Caki2 (cell line): ENCODE results near the gene SLC13A3. TPM values are rescaled to one million over a fixed set of nuclear protein-coding genes. Genes with fewer than 3 reads are reported as not detected.

ENCODE experiments used
- DNase-seq: peaks from one replicate; pipeline ENCODE4 v3.0.0-alpha.2; 2015; ENCODE audit warnings: low read depth
- in situ Hi-C: cut with HindIII; loops from 2 replicates; pipeline ENCODE4 v1.10.0; 2016; ENCODE audit warnings: low sequenced_read_pairs, low pct_unique_long_range_greater_than_20kb, mixed read lengths
- total RNA-seq: library from RNA; depleted of rRNA; stranded (reverse); fragments of >200 nt; shearing (Covaris generic); gene quantifications from 2 replicates; pipeline ENCODE4 v1.2.3, GENCODE V29; 2014; ENCODE audit warnings: low replicate concordance

SLC13A3 gene
- total RNA-seq, 1 experiment from 2014 or later = 0.84 TPM

DNA sequence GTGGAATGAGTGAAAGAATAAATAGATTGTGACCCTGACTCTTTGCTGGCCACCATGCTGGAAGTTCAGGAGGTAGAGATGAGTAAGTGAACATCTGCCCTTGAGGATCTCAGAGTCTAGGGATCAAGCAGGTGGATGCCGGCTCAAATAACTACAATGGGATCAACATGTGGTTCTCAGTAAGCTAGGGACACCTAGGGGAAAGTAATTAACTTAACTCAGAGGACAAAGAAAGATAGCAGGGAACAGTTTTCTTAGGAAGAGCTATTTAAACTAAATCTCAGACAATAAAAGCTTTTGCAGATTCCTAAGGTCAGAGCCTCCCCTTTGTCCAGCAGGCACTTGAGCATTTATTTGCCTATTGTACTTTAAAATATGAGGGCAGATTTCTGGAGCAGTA lies 29.1 kb downstream of the SLC13A3 start:
- in situ Hi-C loops = no loop called here
- DNase-seq = no peak

DNA sequence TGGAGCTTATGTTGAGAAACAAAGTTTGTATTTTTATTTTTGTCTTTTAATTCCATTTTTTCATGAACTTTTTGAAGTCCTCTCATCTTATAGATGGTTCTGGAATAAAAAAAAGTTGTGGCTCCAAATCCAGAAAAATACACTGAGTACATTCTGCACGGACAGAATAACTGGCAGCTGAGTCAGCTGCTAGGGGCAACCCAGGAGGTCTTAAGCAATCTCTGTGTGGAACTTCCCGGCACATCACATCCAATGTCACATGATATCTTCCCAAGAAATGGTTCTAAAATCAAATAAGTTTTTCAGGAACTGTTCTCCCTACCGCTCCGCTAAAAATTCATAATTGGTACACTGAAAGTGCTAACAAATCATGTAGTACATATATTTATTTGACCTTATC lies 29.8 kb downstream of the SLC13A3 start:
- DNase-seq = no peak
- in situ Hi-C loops = no loop called here

DNA sequence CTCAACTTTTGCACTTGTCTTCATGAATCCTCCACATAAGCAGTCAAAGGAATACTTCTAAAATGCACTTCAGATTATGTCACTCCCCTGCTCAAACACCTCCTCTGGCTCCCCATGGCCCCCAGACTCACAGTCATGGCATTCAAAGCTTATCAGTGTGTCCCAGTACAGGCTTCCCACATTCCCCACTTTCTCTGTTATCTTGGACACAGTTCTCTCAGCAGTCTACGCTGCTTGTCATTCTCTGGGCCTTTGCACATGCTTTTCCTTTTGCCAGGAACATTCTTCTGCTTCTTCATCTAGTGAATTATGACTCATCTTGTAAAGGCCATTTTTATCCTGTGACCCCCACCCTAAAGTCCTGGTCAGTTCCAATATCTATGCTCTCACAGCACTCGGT lies 31.8 kb downstream of the SLC13A3 start:
- in situ Hi-C loops = no loop called here
- no peak for DNase-seq

DNA sequence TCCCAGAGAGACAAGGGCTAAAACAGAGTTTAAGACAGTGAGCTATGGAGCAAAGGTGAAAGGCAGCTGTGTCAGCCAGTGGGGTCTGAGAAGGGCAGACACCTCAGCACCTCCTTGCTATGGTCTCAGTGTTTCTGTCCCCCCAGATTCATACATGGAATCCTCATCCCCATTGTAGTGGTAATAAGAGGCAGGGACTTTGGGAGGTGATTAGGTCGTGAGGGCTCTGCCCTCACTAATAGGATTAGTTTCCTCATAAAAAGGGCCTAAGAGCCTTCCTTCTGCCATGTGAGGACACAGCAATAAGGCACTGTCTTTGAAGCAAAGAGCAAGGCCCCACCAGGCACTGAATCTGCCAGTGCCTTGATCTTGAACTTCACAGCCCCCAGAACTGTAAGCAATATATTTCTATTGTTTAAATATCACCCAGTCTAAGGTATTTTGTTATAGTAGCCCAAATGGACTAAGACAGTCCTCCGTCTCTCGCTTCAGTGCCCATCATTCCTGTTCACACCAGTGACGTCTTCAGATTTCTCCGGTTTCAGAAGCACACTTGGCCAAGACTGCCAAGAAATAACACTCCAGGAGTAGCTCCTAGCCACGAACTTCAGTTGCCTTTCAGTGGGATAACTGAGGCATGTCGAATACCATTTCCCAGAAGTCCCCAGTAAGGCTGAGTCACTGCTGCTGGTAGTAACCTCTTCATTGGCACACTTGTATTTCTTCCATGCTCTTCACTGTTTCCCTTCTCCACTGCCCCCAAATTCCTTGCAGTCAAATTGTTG lies 32.8 kb downstream of the SLC13A3 start:
- in situ Hi-C loops = no loop called here
- no peak for DNase-seq

DNA sequence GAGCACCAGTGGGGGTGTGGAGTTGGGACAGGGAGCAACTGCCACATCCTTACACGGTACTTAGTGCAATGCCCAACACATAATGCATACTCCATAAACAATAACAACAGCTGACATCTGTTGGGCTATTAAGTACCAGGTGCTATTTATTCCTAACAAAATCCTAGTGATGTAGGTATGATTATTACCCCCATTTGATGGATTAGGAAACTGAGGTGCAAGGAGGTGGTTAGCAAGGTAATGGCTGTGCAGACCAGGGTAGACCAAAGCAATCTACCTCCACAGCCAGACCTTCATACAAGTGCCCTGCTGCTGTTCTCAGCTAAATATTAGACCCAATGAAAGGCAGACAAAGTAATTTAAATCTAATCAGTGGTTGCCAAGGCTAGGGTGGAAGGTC lies 36.8 kb downstream of the SLC13A3 start:
- DNase-seq = no peak
- in situ Hi-C loops = no loop called here

DNA sequence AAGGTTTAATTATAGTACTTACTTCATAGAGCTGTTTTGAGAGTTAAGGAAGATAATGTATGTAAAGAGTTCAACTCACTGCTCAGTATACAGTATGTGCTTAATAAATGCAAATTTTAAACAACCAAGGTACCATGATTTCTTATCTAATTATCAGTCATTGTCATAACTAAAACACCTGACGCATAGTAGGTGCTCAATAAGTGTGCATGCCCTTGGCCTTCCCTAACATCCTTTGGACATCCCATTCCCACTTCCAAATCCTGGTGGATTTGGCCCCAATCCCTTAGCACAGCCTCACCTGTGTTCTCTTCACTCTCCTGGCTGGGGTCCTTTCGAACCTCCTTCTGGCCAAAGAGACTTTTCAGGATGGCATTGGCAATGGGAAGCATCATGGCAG lies 41.1 kb downstream of the SLC13A3 start:
- in situ Hi-C loops = no loop called here
- no peak for DNase-seq

DNA sequence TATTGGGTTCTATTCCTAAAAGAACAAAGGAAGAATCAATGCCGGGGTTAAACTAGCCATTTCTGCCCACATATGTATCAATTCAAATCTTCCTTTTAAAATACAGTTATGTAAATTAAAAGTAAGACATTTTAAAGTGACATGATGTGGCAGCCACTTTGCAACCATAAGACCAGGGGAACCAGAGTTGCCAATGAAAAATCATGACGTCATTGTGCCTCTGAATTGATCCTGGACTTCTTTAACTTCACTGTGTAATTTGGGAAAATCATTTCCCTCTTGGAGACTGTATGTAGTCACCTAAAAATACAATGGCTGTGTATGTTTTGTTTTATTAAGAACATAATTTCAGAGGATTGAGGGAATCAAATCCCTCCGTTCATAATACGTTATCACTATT lies 42.2 kb downstream of the SLC13A3 start:
- in situ Hi-C loops = no loop called here

DNA sequence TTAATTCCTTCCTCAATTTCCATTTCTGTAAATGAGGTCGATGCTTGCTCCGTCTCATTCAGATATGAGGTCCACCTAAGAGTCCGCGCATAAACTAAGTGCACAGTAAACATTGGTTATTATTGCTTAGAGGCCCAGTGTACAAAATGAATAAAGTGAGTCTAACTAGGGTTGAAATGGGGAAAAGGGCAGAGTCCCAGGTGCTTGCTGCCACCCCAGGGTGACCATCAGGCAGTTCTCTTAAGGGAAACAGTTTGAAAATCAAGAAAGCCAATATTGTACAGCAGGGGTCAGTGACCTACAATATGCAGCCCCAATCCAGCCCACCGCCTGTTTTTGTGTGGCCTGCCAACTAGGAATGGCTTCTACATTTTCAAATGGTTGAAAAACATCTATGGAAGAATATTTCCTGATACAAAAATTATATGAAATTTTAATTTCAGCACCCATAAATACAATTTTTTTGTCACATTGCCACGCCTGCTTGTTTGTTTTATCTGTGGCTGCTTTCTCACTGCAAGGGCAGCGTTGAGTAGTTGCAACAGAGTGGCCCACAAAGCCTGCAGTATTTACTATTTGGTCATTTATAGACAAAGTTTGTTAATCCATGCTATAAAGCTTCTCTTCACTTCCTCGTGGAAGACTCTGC lies 43.3 kb downstream of the SLC13A3 start:
- in situ Hi-C loops = no loop called here
- DNase-seq = no peak

More for the DNA sequence above, 42.2 kb downstream of the SLC13A3 start:
- DNase-seq = no peak

DNA sequence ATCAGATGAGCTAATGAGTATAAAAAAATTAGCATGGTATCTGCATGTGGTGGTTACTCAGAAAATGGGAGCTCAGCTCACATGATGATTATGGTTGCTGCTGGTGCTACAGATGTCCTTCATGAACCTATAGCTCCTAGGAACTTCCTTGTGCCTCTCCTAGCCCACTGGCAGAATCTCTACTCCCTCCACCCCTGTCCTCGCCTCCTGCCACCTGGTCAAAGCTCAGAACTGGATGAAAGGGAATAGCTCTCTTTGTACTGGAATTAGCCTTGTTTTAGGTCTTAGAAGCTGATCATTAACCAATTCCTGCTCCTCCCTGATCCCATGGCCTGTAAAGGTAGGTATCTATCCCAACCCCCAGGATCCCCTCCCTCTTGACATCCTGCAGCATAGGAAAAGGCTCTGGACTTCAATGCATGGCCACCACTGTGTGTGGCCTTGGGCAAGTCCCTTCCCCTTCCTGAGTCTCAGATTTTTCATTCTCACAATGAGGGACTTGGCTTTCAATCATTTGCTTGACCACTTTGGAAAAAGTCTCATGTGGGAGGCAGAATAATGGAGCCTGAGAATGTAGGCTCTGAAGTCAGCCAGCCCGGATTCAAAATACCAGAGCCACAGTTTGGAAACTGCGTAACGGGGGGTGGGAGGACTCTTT lies 43.9 kb downstream of the SLC13A3 start:
- DNase-seq = no peak
- in situ Hi-C loops = no loop called here

DNA sequence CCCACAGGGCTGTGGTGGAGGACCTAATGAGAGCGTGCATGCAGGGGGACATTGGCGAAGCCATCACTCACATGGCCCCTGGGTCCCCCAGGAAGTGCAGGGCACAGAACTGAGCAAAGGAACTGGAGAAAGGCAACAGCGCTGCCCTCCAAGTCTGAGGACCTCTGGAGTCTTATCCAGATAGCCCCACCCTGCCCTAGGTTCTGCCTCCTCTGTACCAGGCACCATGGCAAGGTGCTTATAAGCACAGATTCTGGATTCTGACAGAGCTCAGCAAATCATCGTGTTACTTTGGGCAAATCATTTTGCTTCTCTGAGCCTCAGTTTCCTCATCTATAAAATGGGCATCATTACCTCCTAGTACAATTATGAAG lies 44.5 kb downstream of the SLC13A3 start:
- in situ Hi-C loops = no loop called here
- DNase-seq = no peak

DNA sequence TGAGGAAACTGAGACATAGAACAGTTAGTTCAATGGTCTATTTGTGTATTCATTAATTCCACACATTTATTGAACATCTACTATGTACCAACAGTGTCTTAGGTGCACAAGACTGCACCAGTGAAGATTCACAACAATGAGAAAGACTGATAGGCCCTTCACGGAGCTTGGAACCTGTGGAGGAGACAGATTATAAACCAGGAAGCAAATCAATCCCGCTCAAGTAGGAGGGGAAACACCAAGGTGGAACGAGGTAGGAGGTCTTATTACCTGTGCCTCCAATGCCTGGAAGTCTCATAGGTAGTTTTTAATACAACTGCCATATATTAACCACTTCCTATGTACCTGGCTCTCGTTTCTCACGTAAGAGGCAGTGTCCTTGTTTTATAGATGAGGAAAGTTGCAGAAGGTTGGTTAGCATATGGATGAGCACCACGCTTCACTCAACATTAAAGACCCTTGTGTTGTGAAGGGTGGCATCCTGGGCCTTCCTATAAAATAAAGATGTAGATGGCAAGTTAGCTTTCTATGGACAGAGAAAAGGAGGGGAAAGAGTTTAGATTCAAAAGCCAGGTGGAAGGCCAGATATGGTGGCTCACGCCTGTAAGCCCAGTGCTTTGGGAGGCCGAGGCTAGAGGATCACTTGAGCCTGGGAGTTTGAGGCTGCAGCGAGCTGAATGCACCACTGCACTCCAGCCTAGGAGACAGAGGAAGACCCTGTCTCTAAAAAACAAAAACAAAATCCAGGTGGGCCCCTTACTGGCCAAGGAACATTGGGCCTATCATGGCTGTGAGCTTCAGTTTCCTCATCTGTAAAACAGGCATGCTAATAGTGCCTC lies 45.1 kb downstream of the SLC13A3 start:
- DNase-seq = no peak

DNA sequence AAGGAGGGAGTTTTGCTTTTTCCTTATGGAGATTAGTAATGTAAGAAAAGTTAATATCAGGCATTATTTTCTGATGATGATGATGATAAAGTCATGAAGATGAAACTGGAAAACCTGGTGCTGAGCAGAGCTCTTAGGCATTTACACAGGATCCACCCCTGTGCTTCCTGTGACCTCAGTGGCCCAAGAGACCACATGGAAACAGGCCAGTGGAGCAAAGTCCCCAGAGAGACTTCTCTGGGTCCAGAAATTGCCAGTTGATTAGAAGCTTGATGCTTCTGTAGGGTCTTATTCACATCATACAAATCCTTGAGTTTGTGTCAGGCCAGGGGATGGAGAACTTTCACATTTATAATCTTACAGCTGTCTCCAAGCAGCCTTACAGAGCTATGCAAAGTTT lies 46.1 kb downstream of the SLC13A3 start:
- in situ Hi-C loops = no loop called here
- no peak for DNase-seq

More for the DNA sequence above, 45.1 kb downstream of the SLC13A3 start:
- in situ Hi-C loops = no loop called here

DNA sequence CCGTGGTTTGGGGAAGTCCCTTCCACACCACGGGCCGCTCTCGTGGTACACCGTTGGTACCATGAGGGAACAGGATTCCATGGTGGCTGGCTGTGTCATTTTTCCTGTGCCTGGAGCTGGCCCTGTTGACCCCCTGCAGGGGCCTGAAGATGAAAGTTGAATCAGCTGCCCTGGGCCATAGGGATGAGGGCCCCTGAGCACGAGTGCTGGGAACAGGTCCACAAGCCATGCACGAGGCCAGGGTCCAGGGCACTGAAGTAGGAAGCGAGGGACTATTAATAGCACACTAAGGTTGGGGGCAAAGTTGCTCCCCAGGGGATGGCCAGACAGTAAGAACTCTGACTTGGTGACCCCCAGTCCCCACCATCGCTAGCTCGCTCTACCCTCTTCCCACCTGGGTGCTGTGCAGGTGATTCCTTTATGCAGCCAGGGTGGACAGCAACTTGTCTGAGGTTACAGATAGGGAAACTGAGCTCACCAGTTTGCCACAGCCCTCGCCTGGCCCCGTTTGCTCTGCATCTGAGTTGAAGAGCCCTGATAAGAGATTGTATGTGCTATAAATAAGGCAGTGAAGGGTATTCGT lies 46.6 kb downstream of the SLC13A3 start:
- in situ Hi-C loops = no loop called here

DNA sequence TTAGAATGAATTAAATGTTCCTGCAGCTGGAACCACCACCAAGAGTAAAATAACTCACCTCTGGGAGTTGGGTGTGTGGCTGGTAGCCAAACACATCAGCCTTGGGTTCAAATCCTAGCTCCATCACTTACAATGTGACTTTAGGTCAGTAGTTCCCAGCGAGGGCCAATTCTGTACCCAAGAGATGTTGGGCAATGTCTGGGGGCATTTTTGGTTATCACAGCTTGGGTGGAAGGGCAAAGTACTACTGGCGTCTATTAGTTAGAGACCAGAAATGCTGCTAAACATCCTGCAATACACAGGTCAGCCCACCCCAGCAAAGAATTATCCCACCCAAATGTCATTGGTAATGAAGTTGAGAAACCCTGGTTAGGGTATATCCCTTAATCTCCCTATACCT lies 48.8 kb downstream of the SLC13A3 start:
- no peak for DNase-seq
- in situ Hi-C loops = no loop called here

More for the DNA sequence above, 46.6 kb downstream of the SLC13A3 start:
- DNase-seq = no peak

DNA sequence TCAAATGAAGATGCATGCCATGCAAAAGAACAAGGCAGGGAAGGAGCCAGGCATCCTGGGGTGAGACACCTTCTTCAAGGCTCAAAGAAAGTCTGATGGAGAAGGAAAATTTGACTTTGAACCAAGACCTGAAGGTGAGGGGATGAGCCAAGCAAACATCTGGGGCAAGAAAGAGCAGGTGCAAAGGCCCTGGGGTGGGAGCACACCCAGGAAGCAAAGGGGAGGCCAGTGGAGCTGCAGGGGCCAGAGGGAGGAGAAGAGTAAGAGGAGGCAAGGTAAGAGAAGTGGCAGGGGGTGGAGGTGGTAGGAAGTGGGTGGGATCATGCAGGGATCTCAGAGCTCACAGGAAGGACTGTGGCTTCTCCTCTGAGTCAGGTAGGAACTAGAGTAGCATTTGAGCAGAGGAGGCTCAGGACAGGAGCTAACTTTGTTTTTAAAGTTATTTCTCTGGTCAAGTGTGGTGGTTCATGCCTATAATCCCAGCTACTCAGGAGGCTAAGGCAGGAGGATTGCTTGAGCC lies 49.6 kb downstream of the SLC13A3 start:
- in situ Hi-C loops = no loop called here
- DNase-seq = no peak

DNA sequence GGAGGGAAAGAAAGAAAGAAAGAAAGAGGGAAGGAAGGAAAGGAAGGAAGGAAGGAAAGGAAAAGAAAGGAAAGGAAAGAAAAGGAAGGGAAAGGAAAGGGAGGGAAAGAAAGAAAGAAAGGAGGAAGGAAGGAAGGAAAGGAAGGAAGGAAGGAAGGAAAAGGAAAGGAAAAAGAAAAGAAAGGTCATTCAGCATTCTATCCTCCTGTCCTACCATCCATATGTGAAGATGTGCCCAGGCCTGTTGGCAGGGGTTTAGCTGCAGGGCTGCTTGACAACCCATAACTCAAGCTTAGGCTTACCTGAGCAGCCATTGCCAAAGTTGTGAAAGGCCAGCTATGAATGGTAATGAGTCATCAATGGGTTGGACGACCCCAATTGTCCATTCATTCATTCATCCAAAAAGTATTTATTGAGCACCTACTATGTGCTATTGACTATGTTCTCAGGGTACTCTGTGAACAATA lies 50.9 kb downstream of the SLC13A3 start:
- no peak for DNase-seq
- in situ Hi-C loops = no loop called here

DNA sequence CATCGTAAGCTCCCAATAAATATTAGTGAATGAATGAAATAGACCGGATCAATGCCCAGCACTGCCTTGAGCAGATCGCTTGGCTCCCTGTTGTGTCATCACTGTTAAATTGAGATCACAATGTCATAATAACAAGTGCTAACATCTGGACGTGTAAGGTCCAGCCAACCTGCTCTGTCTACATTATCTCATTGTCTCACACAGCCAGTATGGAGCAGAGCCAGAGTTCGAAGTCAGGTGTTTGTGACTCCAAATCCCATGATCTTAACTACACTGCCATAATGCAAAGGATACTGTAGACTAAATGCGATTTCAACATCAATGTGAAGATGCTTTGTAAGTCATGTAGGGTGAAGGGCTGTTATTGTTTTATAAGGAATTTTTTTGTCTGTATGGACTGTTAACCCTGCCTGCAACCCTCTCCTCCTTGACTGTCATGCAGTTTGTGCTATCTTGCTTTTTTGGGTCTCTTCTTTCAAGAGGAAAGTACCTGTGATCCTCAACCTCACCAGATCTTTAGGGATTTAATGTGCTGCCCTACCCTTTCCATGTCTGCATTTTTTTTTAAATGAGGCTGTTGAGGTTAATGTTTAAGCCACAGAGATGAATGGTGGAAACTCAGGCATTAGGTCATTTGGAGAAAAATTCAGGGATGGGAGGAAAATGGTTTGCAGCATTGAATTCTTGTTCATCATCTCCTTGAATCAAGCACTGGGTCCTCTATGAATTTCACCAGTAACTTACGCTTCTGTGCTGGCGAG lies 51.9 kb downstream of the SLC13A3 start:
- in situ Hi-C loops = no loop called here
- no peak for DNase-seq
